ENCODE measurements around the gene CYP26B1. TPM values are rescaled to one million over a fixed set of nuclear protein-coding genes. Genes with fewer than 3 reads are reported as not detected.

CYP26B1 gene
- total and polyA plus RNA-seq, 2 donors (not counting 3 experiments of a cell fraction or from before 2014, with no cell fraction given), result 0.30 to 1.1 TPM

DNA sequence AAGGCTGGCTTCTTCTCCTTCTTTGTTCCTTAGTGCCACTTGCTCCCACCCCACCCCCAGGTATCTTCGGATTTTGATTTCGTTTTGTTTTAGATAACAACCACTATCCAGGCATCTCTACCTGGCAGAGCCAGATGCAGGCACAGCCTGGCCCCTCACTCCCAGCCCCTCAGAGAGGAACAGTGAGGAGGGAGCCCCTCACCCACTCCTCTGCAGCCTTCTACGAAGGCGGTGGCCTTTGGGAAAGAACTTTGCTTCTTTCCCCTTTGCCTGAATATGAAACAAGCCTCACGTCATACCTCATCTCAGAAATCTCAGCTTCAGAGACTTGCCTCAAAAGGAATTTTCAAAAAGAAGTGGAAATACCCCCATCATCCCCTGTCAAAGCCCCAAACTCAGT, 6.3 kb upstream of the CYP26B1 start:
- Histone ChIP-seq H3K79me2 (ENCODE audit: control insufficient read depth, insufficient read depth, low read length) (no peaks in the 10 kb centered on the region), H3K4me2 (ENCODE audit: insufficient read depth, low read length) (no peak overlapping the region), H4K20me1 (replicated peaks; ENCODE audit: control insufficient read depth, extremely low read depth, insufficient read depth, low read length) (no peaks in the 10 kb centered on the region), H3K27ac (ENCODE audit: insufficient read depth, low read depth, low read length) (no peak overlapping the region), H3K9me3 (replicated peaks; ENCODE audit: control insufficient read depth, insufficient read depth, low read length) (no peaks in the 10 kb centered on the region), H2AFZ (ENCODE audit: low read depth, low read length) (no peak overlapping the region), H3K4me1 (ENCODE audit: control insufficient read depth, extremely low read depth, insufficient read depth, low read length) (peaks cover 5% of the 10 kb centered on the region), H3K27me3 (ENCODE audit: control insufficient read depth in 2 of 2, insufficient read depth in 2 of 2, low read length in 2 of 2) (peaks cover 31 to 35% of the 10 kb centered on the region in 2 experiments), H3K4me3 (replicated peaks in 1 of 3; ENCODE audit: insufficient read depth in 1 of 3, low read depth in 1 of 3, low read length in 3 of 3) (no peak overlapping the region), H3K9ac (replicated peaks; ENCODE audit: extremely low read depth, insufficient read depth, low read length) (no peak overlapping the region), H3K9me1 (replicated peaks; ENCODE audit: control insufficient read depth, extremely low read depth, insufficient read depth, low read length) (no peaks in the 10 kb centered on the region), H3K36me3 (ENCODE audit: control insufficient read depth in 2 of 2, extremely low read depth in 1 of 2, insufficient read depth in 2 of 2, low read length in 2 of 2) (no peaks in the 10 kb centered on the region)
- ChIA-PET CTCF (interaction anchor here (2.6 to 6.6 kb wide), 4 partner anchors 230 to 591 kb away, joined by 8 to 106 read pairs (median 29); no protein-coding TSS in a partner anchor), POLR2A (no interaction called here)
- dilution Hi-C loops (cut with MboI; ENCODE audit: extremely low pct_ligation_motif_present, low sequenced_read_pairs) (no loop called here), intact Hi-C loops (cut with micrococcal nuclease) (loop anchor here (5.0 kb wide), 2 partner anchors 547 to 593 kb away; no protein-coding TSS in a partner anchor)
- BruUV-seq (replicated peaks), result no TSS peak
- TF ChIP-seq JUN (IDR thresholded peaks at IDR 0.05; ENCODE audit: borderline replicate concordance, insufficient read depth, insufficient read length, low read depth), result no peak
- no peak for TF ChIP-seq EZH2 (IDR thresholded peaks at IDR 0.05; ENCODE audit: borderline replicate concordance, low read depth, low read length, severe bottlenecking)
- TF ChIP-seq, protein P1, sequence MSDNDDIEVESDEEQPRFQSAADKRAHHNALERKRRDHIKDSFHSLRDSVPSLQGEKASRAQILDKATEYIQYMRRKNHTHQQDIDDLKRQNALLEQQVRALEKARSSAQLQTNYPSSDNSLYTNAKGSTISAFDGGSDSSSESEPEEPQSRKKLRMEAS (IDR thresholded peaks at IDR 0.05; ENCODE audit: insufficient read depth, insufficient read length), result no peak
- no peak for TF ChIP-seq POLR2A (IDR thresholded peaks at IDR 0.05; ENCODE audit: low read depth, low read length)
- TF ChIP-seq FOS (IDR thresholded peaks at IDR 0.05; ENCODE audit: borderline replicate concordance, insufficient read depth, low read length), result no peak
- TF ChIP-seq POLR2AphosphoS5 (IDR thresholded peaks at IDR 0.05; ENCODE audit: insufficient read depth, low read depth, low read length), result no peak
- TF ChIP-seq MYC (IDR thresholded peaks at IDR 0.05; ENCODE audit: low read depth, low read length), result no peak
- no peak for TF ChIP-seq GATA2 (IDR thresholded peaks at IDR 0.05; ENCODE audit: insufficient read depth, insufficient read length, low read depth, low read length)
- TF ChIP-seq, protein P2, sequence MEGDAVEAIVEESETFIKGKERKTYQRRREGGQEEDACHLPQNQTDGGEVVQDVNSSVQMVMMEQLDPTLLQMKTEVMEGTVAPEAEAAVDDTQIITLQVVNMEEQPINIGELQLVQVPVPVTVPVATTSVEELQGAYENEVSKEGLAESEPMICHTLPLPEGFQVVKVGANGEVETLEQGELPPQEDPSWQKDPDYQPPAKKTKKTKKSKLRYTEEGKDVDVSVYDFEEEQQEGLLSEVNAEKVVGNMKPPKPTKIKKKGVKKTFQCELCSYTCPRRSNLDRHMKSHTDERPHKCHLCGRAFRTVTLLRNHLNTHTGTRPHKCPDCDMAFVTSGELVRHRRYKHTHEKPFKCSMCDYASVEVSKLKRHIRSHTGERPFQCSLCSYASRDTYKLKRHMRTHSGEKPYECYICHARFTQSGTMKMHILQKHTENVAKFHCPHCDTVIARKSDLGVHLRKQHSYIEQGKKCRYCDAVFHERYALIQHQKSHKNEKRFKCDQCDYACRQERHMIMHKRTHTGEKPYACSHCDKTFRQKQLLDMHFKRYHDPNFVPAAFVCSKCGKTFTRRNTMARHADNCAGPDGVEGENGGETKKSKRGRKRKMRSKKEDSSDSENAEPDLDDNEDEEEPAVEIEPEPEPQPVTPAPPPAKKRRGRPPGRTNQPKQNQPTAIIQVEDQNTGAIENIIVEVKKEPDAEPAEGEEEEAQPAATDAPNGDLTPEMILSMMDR (IDR thresholded peaks at IDR 0.05; ENCODE audit: extremely low read depth in 1 of 2, insufficient read depth in 1 of 2, low read depth in 1 of 2, low read length in 2 of 2), result no peak
- no peak for FAIRE-seq
- no peak for DNase-seq (ENCODE audit: low read depth, low spot score)
